Measurements from ENCODE around the gene PTGES2. TPM values are rescaled to one million over a fixed set of nuclear protein-coding genes. Genes with fewer than 3 reads are reported as not detected.

Gene PTGES2
- polyA plus RNA-seq, 1 donor from 2014 or later, result 55.9 TPM

GRCh38 chr9:128150594-128151308 is 23.2 kb upstream of the PTGES2 start:
- Histone ChIP-seq H4K20me1 (ENCODE audit: insufficient read depth) (no peaks in the 10 kb centered on the region), H3F3A (ENCODE audit: insufficient read depth, low read length, poor library complexity, severe bottlenecking) (no peaks in the 10 kb centered on the region), H3K79me2 (replicated peaks; ENCODE audit: insufficient read depth, low read length) (no peaks in the 10 kb centered on the region), H3K9me2 (ENCODE audit: insufficient read depth, low read length) (no peaks in the 10 kb centered on the region), H2AFZ (ENCODE audit: low read depth, low read length) (no peak overlapping the region), H3K9me3 (ENCODE audit: low read length) (no peaks in the 10 kb centered on the region), H3K36me3 (ENCODE audit: insufficient read depth, low read length) (no peaks in the 10 kb centered on the region), H3K9ac (ENCODE audit: low read length) (no peak overlapping the region), H3K27ac (ENCODE audit: low read length) (no peak overlapping the region), H3K27me3 (ENCODE audit: insufficient read depth, low read depth, low read length) (no peaks in the 10 kb centered on the region), H3K4me3 (ENCODE audit: low read length) (no peak overlapping the region), H3K4me2 (ENCODE audit: low read length) (no peak overlapping the region)
- TF ChIP-seq, protein P1, sequence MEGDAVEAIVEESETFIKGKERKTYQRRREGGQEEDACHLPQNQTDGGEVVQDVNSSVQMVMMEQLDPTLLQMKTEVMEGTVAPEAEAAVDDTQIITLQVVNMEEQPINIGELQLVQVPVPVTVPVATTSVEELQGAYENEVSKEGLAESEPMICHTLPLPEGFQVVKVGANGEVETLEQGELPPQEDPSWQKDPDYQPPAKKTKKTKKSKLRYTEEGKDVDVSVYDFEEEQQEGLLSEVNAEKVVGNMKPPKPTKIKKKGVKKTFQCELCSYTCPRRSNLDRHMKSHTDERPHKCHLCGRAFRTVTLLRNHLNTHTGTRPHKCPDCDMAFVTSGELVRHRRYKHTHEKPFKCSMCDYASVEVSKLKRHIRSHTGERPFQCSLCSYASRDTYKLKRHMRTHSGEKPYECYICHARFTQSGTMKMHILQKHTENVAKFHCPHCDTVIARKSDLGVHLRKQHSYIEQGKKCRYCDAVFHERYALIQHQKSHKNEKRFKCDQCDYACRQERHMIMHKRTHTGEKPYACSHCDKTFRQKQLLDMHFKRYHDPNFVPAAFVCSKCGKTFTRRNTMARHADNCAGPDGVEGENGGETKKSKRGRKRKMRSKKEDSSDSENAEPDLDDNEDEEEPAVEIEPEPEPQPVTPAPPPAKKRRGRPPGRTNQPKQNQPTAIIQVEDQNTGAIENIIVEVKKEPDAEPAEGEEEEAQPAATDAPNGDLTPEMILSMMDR (IDR thresholded peaks at IDR 0.05; ENCODE audit: poor library complexity, severe bottlenecking), result no peak
- no peak for TF ChIP-seq EZH2 (IDR thresholded peaks at IDR 0.05; ENCODE audit: borderline replicate concordance, insufficient read depth, low read length, poor library complexity, severe bottlenecking)
- TF ChIP-seq MXI1 (conservative IDR thresholded peaks at IDR 0.05; ENCODE audit: poor library complexity, severe bottlenecking), result no peak
- TF ChIP-seq POLR2AphosphoS5 (IDR thresholded peaks at IDR 0.05), result no peak
- no peak for TF ChIP-seq TAF1 (IDR thresholded peaks at IDR 0.05; ENCODE audit: low read depth)
- TF ChIP-seq, protein P2, sequence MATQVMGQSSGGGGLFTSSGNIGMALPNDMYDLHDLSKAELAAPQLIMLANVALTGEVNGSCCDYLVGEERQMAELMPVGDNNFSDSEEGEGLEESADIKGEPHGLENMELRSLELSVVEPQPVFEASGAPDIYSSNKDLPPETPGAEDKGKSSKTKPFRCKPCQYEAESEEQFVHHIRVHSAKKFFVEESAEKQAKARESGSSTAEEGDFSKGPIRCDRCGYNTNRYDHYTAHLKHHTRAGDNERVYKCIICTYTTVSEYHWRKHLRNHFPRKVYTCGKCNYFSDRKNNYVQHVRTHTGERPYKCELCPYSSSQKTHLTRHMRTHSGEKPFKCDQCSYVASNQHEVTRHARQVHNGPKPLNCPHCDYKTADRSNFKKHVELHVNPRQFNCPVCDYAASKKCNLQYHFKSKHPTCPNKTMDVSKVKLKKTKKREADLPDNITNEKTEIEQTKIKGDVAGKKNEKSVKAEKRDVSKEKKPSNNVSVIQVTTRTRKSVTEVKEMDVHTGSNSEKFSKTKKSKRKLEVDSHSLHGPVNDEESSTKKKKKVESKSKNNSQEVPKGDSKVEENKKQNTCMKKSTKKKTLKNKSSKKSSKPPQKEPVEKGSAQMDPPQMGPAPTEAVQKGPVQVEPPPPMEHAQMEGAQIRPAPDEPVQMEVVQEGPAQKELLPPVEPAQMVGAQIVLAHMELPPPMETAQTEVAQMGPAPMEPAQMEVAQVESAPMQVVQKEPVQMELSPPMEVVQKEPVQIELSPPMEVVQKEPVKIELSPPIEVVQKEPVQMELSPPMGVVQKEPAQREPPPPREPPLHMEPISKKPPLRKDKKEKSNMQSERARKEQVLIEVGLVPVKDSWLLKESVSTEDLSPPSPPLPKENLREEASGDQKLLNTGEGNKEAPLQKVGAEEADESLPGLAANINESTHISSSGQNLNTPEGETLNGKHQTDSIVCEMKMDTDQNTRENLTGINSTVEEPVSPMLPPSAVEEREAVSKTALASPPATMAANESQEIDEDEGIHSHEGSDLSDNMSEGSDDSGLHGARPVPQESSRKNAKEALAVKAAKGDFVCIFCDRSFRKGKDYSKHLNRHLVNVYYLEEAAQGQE (IDR thresholded peaks at IDR 0.05; ENCODE audit: borderline replicate concordance), result no peak
- no peak for TF ChIP-seq SMC3 (conservative IDR thresholded peaks at IDR 0.05; ENCODE audit: poor library complexity)
- no peak for TF ChIP-seq RAD21 (conservative IDR thresholded peaks at IDR 0.05)
- no peak for TF ChIP-seq EP300 (conservative IDR thresholded peaks at IDR 0.05; ENCODE audit: poor library complexity, severe bottlenecking)

GRCh38 chr9:128149951-128150593 is 22.5 kb upstream of the PTGES2 start:
- Histone ChIP-seq H2AFZ (ENCODE audit: low read depth, low read length) (no peak overlapping the region), H3K9me2 (ENCODE audit: insufficient read depth, low read length) (no peaks in the 10 kb centered on the region), H3K9ac (ENCODE audit: low read length) (no peak overlapping the region), H3K79me2 (replicated peaks; ENCODE audit: insufficient read depth, low read length) (no peaks in the 10 kb centered on the region), H4K20me1 (ENCODE audit: insufficient read depth) (no peaks in the 10 kb centered on the region), H3K27me3 (ENCODE audit: insufficient read depth, low read depth, low read length) (no peaks in the 10 kb centered on the region), H3K4me3 (ENCODE audit: low read length) (no peak overlapping the region), H3K9me3 (ENCODE audit: low read length) (no peaks in the 10 kb centered on the region), H3K4me2 (ENCODE audit: low read length) (no peak overlapping the region), H3K36me3 (ENCODE audit: insufficient read depth, low read length) (no peaks in the 10 kb centered on the region), H3F3A (ENCODE audit: insufficient read depth, low read length, poor library complexity, severe bottlenecking) (no peaks in the 10 kb centered on the region), H3K27ac (ENCODE audit: low read length) (no peak overlapping the region)
- TF ChIP-seq SMC3 (conservative IDR thresholded peaks at IDR 0.05; ENCODE audit: poor library complexity) (no peak), RAD21 (conservative IDR thresholded peaks at IDR 0.05) (no peak), EP300 (conservative IDR thresholded peaks at IDR 0.05; ENCODE audit: poor library complexity, severe bottlenecking) (no peak), MXI1 (conservative IDR thresholded peaks at IDR 0.05; ENCODE audit: poor library complexity, severe bottlenecking) (no peak), POLR2AphosphoS5 (IDR thresholded peaks at IDR 0.05) (no peak), TAF1 (IDR thresholded peaks at IDR 0.05; ENCODE audit: low read depth) (no peak), EZH2 (IDR thresholded peaks at IDR 0.05; ENCODE audit: borderline replicate concordance, insufficient read depth, low read length, poor library complexity, severe bottlenecking) (no peak)
- TF ChIP-seq, protein P1 (IDR thresholded peaks at IDR 0.05; ENCODE audit: poor library complexity, severe bottlenecking), result no peak
- TF ChIP-seq, protein P2 (IDR thresholded peaks at IDR 0.05; ENCODE audit: borderline replicate concordance), result no peak

Data from neural cell (in vitro differentiated cells).